ENCODE data around the gene MACROD1.

- TF ChIP-seq POLR2AphosphoS5 (IDR thresholded peaks at IDR 0.05; ENCODE audit: borderline replicate concordance, low read depth, low read length) = no peak
- no peak for TF ChIP-seq EZH2 (IDR thresholded peaks at IDR 0.05)
- TF ChIP-seq FOXP2 (optimal IDR thresholded peaks at IDR 0.05; ENCODE audit: control extremely low read depth, extremely low read length, insufficient read depth) = no peak
These were observed 10.8 kb upstream of the MACROD1 start for GRCh38 chr11:64176751-64177150.

Data from SK-N-MC (cell line).